ENCODE data around the gene NPM1.
"Not testable (repeated sequence)": the region's sequence is repeated elsewhere in the genome, so short reads cannot be mapped to it uniquely, and the experiment has no call there.

The NPM1 gene

GRCh38 chr5:171413153-171413910, 25.7 kb downstream of the NPM1 start:
- DNase-seq (ENCODE audit: low read depth in 2 of 2): no peak

- DNase-seq (ENCODE audit: low read depth in 2 of 2): not testable (repeated sequence)
Measured at GRCh38 chr5:171413993-171414392, 26.3 kb downstream of the NPM1 start.

GRCh38 chr5:171415115-171415730, 27.6 kb downstream of the NPM1 start:
- no peak for DNase-seq (ENCODE audit: low read depth in 2 of 2)

GRCh38 chr5:171416160-171417049, 28.8 kb downstream of the NPM1 start:
- DNase-seq (ENCODE audit: low read depth in 2 of 2): no peak

GRCh38 chr5:171418316-171418981, 30.8 kb downstream of the NPM1 start:
- DNase-seq (ENCODE audit: low read depth in 2 of 2): peak; percentile 37 to 47

- peak; percentile 16 to 18 for DNase-seq (ENCODE audit: low read depth in 2 of 2)
Measured at GRCh38 chr5:171418982-171419687, 31.5 kb downstream of the NPM1 start, which contains the start of gene FGF18. FGF18 (plus strand) TSS chr5:171419647; CDS start chr5:171420200, 553 bp downstream.

GRCh38 chr5:171419688-171420430, 32.2 kb downstream of the NPM1 start:
- DNase-seq (ENCODE audit: low read depth in 2 of 2): no peak

GRCh38 chr5:171420431-171421241, 33.0 kb downstream of the NPM1 start:
- DNase-seq (ENCODE audit: low read depth in 2 of 2): no peak

GRCh38 chr5:171421331-171422262, 33.9 kb downstream of the NPM1 start:
- no peak for DNase-seq (ENCODE audit: low read depth in 2 of 2)

- no peak for DNase-seq (ENCODE audit: low read depth in 2 of 2)
Measured at GRCh38 chr5:171422495-171422894, 34.8 kb downstream of the NPM1 start.

- no peak for DNase-seq (ENCODE audit: low read depth in 2 of 2)
Measured at GRCh38 chr5:171422902-171423663, 35.4 kb downstream of the NPM1 start.

- DNase-seq (ENCODE audit: low read depth in 2 of 2): no peak
Measured at GRCh38 chr5:171424726-171425125, 37.1 kb downstream of the NPM1 start.

GRCh38 chr5:171425596-171426244, 38.1 kb downstream of the NPM1 start:
- no peak for DNase-seq (ENCODE audit: low read depth in 2 of 2)

- DNase-seq (ENCODE audit: low read depth in 2 of 2): no peak
Measured at GRCh38 chr5:171426266-171426665, 38.6 kb downstream of the NPM1 start.

- DNase-seq (ENCODE audit: low read depth in 2 of 2): no peak
Measured at GRCh38 chr5:171426680-171427079, 39.0 kb downstream of the NPM1 start.

- no peak for DNase-seq (ENCODE audit: low read depth in 2 of 2)
Measured at GRCh38 chr5:171427318-171428167, 39.9 kb downstream of the NPM1 start.

Measured in stimulated activated CD4-positive, alpha-beta T cell treated with anti-CD3 and anti-CD28 coated beads, Interleukin-4, amount 100 ng/mL, for 48 hours (primary cell).